ENCODE results near the gene POLR1G.

- no peak for TF ChIP-seq POLR2A (IDR thresholded peaks at IDR 0.05)
- TF ChIP-seq CTCF (IDR thresholded peaks at IDR 0.05), result no peak
Measured at GRCh38 chr19:45368127-45368526, 38.3 kb upstream of the POLR1G start.

Measured in uterus (tissue), 2 donors.